Breast epithelium (tissue), 4 donors: Measurements from ENCODE around the gene ACSF2. TPM values are rescaled to one million over a fixed set of nuclear protein-coding genes. Genes with fewer than 3 reads are reported as not detected.
"Not testable (repeated sequence)": the region's sequence is repeated elsewhere in the genome, so short reads cannot be mapped to it uniquely, and the experiment has no call there.

Experiments
- DNase-seq, 2 donors: peaks; one replicate each; pipeline ENCODE4 v3.0.0-alpha.2; 2019; ENCODE audit warnings: low spot score in 2 of 2
- H3K27ac ChIP-seq, 2 donors: fragments of 200-600 bp; sonication (generic) in 1 of 2; one replicate each; pipeline ENCODE4 v1.5.1; 2016 to 2019; ENCODE audit warnings: mild to moderate bottlenecking in 1 of 2
- H3K27me3 ChIP-seq, 2 donors: fragments of 200-600 bp; sonication (generic) in 1 of 2; one replicate each; pipeline versions ENCODE4 v1.5.1 to v1.6.0; 2017 to 2019; ENCODE audit warnings: control low read depth in 1 of 2, mild to moderate bottlenecking in 1 of 2
- H3K36me3 ChIP-seq: fragments of 200-600 bp; one replicate; pipeline ENCODE4 v1.5.1; 2019
- H3K4me1 ChIP-seq, 2 donors: fragments of 200-600 bp; sonication (generic); one replicate each; pipeline ENCODE4 v1.5.1; 2016 to 2019; ENCODE audit warnings: control low read depth in 1 of 2
- H3K4me3 ChIP-seq, 3 donors: fragments of 200-600 bp; sonication (generic); 1 replicate in 2 of 3; 2 replicates in 1 of 3; pipeline ENCODE4 v1.5.1; 2016 to 2019; ENCODE audit warnings: mild to moderate bottlenecking in 3 of 3, moderate library complexity in 2 of 3
- H3K9me3 ChIP-seq, 2 donors: fragments of 200-600 bp; sonication (generic) in 1 of 2; one replicate each; pipeline ENCODE4 v1.5.1; 2016 to 2019; ENCODE audit warnings: control low read depth in 1 of 2
- CTCF ChIP-seq, 3 donors: fragments of 450-650 bp; IDR thresholded peaks; one replicate each; pipeline ENCODE4 v1.5.1; 2016 to 2017; ENCODE audit warnings: antibody characterized with exemption in 3 of 3, mild to moderate bottlenecking in 3 of 3, moderate library complexity in 3 of 3
- POLR2A ChIP-seq: fragments of 450-650 bp; IDR thresholded peaks from one replicate; pipeline ENCODE4 v1.6.1; 2016; ENCODE audit warnings: antibody characterized with exemption, mild to moderate bottlenecking, moderate library complexity
- POLR2AphosphoS5 ChIP-seq, 3 donors: sonication (generic); formaldehyde crosslinking; IDR thresholded peaks; one replicate each; pipeline ENCODE4 v1.6.1; 2017; ENCODE audit warnings: antibody characterized with exemption in 3 of 3
- intact Hi-C: fragments of 100-400 bp; cut with DNase I; formaldehyde crosslinking; loops from one replicate; pipeline ENCODE4 v1.15.1; 2023; ENCODE audit warnings: low total_unique reads
- total RNA-seq, 3 donors: library from RNA; depleted of rRNA; stranded (reverse); fragments of >200 nt; gene quantifications; one replicate each; pipeline ENCODE4 v1.1.0, GENCODE V29; 2016

The ACSF2 gene
- total RNA-seq, 3 donors from 2014 or later = 19.4 to 95.4 (median 86.3) TPM

GRCh38 chr17:50414808-50415207 lies 11.2 kb upstream of the ACSF2 start:
- no peak for TF ChIP-seq CTCF (IDR thresholded peaks at IDR 0.05)
- no peak for TF ChIP-seq POLR2A
- no peak for TF ChIP-seq POLR2AphosphoS5 (IDR thresholded peaks at IDR 0.05)
- H3K27ac ChIP-seq = no peak overlapping the region
- no peaks in the 10 kb centered on the region for H3K27me3 ChIP-seq
- H3K36me3 ChIP-seq = no peaks in the 10 kb centered on the region
- no peak for DNase-seq
- intact Hi-C loops = no loop called here
- H3K4me3 ChIP-seq = no peak overlapping the region
- H3K9me3 ChIP-seq = no peaks in the 10 kb centered on the region
- no peaks in the 10 kb centered on the region for H3K4me1 ChIP-seq

GRCh38 chr17:50419577-50419976 lies 6.4 kb upstream of the ACSF2 start:
- H3K36me3 ChIP-seq = not testable (repeated sequence)

GRCh38 chr17:50420419-50421112 lies 5.5 kb upstream of the ACSF2 start:
- Histone ChIP-seq H3K27ac (peak overlapping the region; percentile 26 to 61), H3K9me3 (no peaks in the 10 kb centered on the region), H3K4me1 (peaks cover 0 to 3% of the 10 kb centered on the region in 2 donors), H3K27me3 (no peaks in the 10 kb centered on the region), H3K4me3 (no peak overlapping the region), H3K36me3 (no peaks in the 10 kb centered on the region)
- intact Hi-C loops = no loop called here
- TF ChIP-seq CTCF (IDR thresholded peaks at IDR 0.05) (no peak), POLR2A (no peak), POLR2AphosphoS5 (IDR thresholded peaks at IDR 0.05) (no peak)
- DNase-seq = no peak

More at GRCh38 chr17:50419577-50419976, 6.4 kb upstream of the ACSF2 start:
- intact Hi-C loops, H3K4me3 ChIP-seq, DNase-seq, H3K27me3 ChIP-seq, H3K9me3 ChIP-seq, H3K27ac ChIP-seq, H3K4me1 ChIP-seq: not testable (repeated sequence)

- no peaks in the 10 kb centered on the region for H3K36me3 ChIP-seq
- no peaks in the 10 kb centered on the region for H3K9me3 ChIP-seq
- H3K4me3 ChIP-seq = peak overlapping the region in 2 of 3 donors; percentile 25 to 36
- DNase-seq = no peak
- peaks cover 0 to 4% of the 10 kb centered on the region in 2 donors for H3K4me1 ChIP-seq
- no peaks in the 10 kb centered on the region for H3K27me3 ChIP-seq
- H3K27ac ChIP-seq = peak overlapping the region; percentile 28 to 61
- no peak for TF ChIP-seq POLR2A
- intact Hi-C loops = no loop called here
Observed at GRCh38 chr17:50421308-50422051, 4.5 kb upstream of the ACSF2 start.

- no peak for DNase-seq
- no peaks in the 10 kb centered on the region for H3K36me3 ChIP-seq
- intact Hi-C loops = no loop called here
- peaks cover 4 to 6% of the 10 kb centered on the region in 2 donors for H3K4me1 ChIP-seq
- TF ChIP-seq POLR2AphosphoS5 (IDR thresholded peaks at IDR 0.05) (no peak), CTCF (IDR thresholded peaks at IDR 0.05) (no peak), POLR2A (no peak)
- H3K9me3 ChIP-seq = no peaks in the 10 kb centered on the region
- H3K27ac ChIP-seq = peak overlapping the region in 1 of 2 donors; percentile 17
- no peaks in the 10 kb centered on the region for H3K27me3 ChIP-seq
- no peak overlapping the region for H3K4me3 ChIP-seq
Observed at GRCh38 chr17:50422738-50423137, 3.3 kb upstream of the ACSF2 start.

GRCh38 chr17:50423553-50424159 lies 2.4 kb upstream of the ACSF2 start:
- no peaks in the 10 kb centered on the region for H3K27me3 ChIP-seq
- TF ChIP-seq POLR2AphosphoS5 (IDR thresholded peaks at IDR 0.05) (peak in 1 of 3 donors; percentile 42), POLR2A (no peak), CTCF (IDR thresholded peaks at IDR 0.05) (no peak)
- no peaks in the 10 kb centered on the region for H3K36me3 ChIP-seq
- peak overlapping the region in 1 of 2 donors; percentile 91 for H3K27ac ChIP-seq
- intact Hi-C loops = no loop called here
- peak in 1 of 2 donors; percentile 72 for DNase-seq
- H3K4me3 ChIP-seq = no peak overlapping the region
- peaks cover 6 to 10% of the 10 kb centered on the region in 2 donors for H3K4me1 ChIP-seq
- H3K9me3 ChIP-seq = no peaks in the 10 kb centered on the region
